Astrocyte (in vitro differentiated cells and primary cell): Measurements from ENCODE around the gene CCL25. TPM values are rescaled to one million over a fixed set of nuclear protein-coding genes. Genes with fewer than 3 reads are reported as not detected.

Experiments used
- DNase-seq: peaks from one replicate; pipeline ENCODE4 v3.0.0-alpha.2; 2010; ENCODE audit warnings: low read depth
- FAIRE-seq: peaks from 2 replicates; lab custom pipeline; 2011; peaks lifted over from hg19 to GRCh38; lab: Jason Lieb, UNC
- H2AFZ ChIP-seq: 2 replicates; pipeline ENCODE4 v1.6.0; 2012; ENCODE audit warnings: low read depth, low read length, inconsistent platforms
- H3K27ac ChIP-seq: 2 replicates; pipeline ENCODE4 v1.5.1; 2011; ENCODE audit warnings: low read depth, low read length, inconsistent platforms
- H3K27me3 ChIP-seq: 2 replicates; pipeline ENCODE4 v1.6.0; 2011; ENCODE audit warnings: low read length, inconsistent platforms; ENCODE audit not compliant: insufficient read depth
- H3K36me3 ChIP-seq: 2 replicates; pipeline ENCODE4 v1.5.1; 2011; ENCODE audit warnings: low read length, inconsistent platforms; ENCODE audit not compliant: insufficient read depth
- H3K4me1 ChIP-seq: 2 replicates; pipeline ENCODE4 v1.5.1; 2011; ENCODE audit warnings: low read length, inconsistent platforms; ENCODE audit not compliant: insufficient read depth
- H3K4me2 ChIP-seq: 2 replicates; pipeline ENCODE4 v1.6.0; 2012; ENCODE audit warnings: low read length, inconsistent platforms
- H3K4me3 ChIP-seq: 2 replicates; pipeline ENCODE4 v1.5.1; 2011; ENCODE audit warnings: low read depth, mild to moderate bottlenecking, low read length, inconsistent platforms; ENCODE audit not compliant: insufficient read depth
- H3K79me2 ChIP-seq: 2 replicates; pipeline ENCODE4 v1.6.0; 2012; ENCODE audit warnings: mild to moderate bottlenecking, low read length, inconsistent platforms; ENCODE audit not compliant: insufficient read depth
- H3K9ac ChIP-seq: 2 replicates; pipeline ENCODE4 v1.6.0; 2012; ENCODE audit warnings: mild to moderate bottlenecking, low read length, inconsistent platforms
- H3K9me3 ChIP-seq: 2 replicates; pipeline ENCODE4 v1.5.1; 2012; ENCODE audit warnings: low read depth, mild to moderate bottlenecking, low read length, inconsistent platforms; ENCODE audit not compliant: insufficient read depth
- H4K20me1 ChIP-seq: 2 replicates; pipeline ENCODE4 v1.6.0; 2012; ENCODE audit warnings: low read length, inconsistent platforms; ENCODE audit not compliant: insufficient read depth
- H3K27ac Mint-ChIP-seq: one replicate; pipeline ENCODE4 v1.8.0; 2021; ENCODE audit warnings: mild to moderate bottlenecking, mixed read lengths; ENCODE audit not compliant: unreplicated experiment
- H3K27me3 Mint-ChIP-seq: one replicate; pipeline ENCODE4 v1.8.0; 2021; ENCODE audit warnings: low read depth, mixed read lengths; ENCODE audit not compliant: unreplicated experiment
- H3K36me3 Mint-ChIP-seq: one replicate; pipeline ENCODE4 v1.8.0; 2021; ENCODE audit warnings: low read depth, mixed read lengths; ENCODE audit not compliant: unreplicated experiment
- H3K4me1 Mint-ChIP-seq: one replicate; pipeline ENCODE4 v1.8.0; 2021; ENCODE audit warnings: low read depth, mixed read lengths; ENCODE audit not compliant: unreplicated experiment
- H3K4me3 Mint-ChIP-seq: one replicate; pipeline ENCODE4 v1.8.0; 2021; ENCODE audit warnings: mild to moderate bottlenecking, moderate library complexity, mixed read lengths; ENCODE audit not compliant: unreplicated experiment
- H3K9me3 Mint-ChIP-seq: one replicate; pipeline ENCODE4 v1.8.0; 2021; ENCODE audit warnings: mild to moderate bottlenecking, mixed read lengths; ENCODE audit not compliant: unreplicated experiment
- EZH2 ChIP-seq: IDR thresholded peaks from 2 replicates; pipeline ENCODE4 v1.6.1; 2012; ENCODE audit warnings: mild to moderate bottlenecking, low read length, inconsistent platforms; ENCODE audit not compliant: insufficient read depth
- total RNA-seq: library from RNA; stranded (reverse); gene quantifications from 2 replicates; pipeline ENCODE4 v1.2.1, GENCODE V29; 2021
- TF ChIP-seq, protein P1 (sequence below): IDR thresholded peaks from 2 replicates; pipeline ENCODE4 v1.5.1; 2011; ENCODE audit warnings: low read depth, mild to moderate bottlenecking, inconsistent platforms, low read length, moderate library complexity; ENCODE audit not compliant: insufficient read depth

CCL25 gene
- total RNA-seq, 1 donor from 2014 or later: not detected

DNA sequence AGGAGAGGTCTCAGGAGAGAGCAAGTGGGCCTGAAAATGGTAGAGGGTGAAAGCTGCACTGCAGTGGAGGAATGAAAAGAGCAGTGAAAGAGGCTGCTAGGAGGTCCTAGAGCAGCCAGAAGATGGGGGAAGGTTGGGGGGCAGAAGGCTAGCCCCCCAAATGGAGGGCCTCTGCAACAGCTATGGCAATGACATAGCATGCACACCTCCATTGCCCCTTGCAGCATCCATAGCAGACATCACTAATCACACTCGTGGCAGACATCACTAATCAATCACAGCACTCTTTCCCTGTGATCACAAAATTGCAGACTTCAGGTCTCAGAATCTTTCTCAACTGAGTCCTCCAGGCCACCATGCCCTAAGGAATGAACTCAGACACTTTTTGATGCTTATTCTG is 21.9 kb downstream of the CCL25 start:
- no peaks in the 10 kb centered on the region for H3K36me3 ChIP-seq
- no peak overlapping the region for H2AFZ ChIP-seq
- FAIRE-seq (no peak), DNase-seq (no peak)
- H3K27me3 ChIP-seq: no peaks in the 10 kb centered on the region
- TF ChIP-seq EZH2: no peak
- TF ChIP-seq, protein P1, sequence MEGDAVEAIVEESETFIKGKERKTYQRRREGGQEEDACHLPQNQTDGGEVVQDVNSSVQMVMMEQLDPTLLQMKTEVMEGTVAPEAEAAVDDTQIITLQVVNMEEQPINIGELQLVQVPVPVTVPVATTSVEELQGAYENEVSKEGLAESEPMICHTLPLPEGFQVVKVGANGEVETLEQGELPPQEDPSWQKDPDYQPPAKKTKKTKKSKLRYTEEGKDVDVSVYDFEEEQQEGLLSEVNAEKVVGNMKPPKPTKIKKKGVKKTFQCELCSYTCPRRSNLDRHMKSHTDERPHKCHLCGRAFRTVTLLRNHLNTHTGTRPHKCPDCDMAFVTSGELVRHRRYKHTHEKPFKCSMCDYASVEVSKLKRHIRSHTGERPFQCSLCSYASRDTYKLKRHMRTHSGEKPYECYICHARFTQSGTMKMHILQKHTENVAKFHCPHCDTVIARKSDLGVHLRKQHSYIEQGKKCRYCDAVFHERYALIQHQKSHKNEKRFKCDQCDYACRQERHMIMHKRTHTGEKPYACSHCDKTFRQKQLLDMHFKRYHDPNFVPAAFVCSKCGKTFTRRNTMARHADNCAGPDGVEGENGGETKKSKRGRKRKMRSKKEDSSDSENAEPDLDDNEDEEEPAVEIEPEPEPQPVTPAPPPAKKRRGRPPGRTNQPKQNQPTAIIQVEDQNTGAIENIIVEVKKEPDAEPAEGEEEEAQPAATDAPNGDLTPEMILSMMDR: no peak
- H3K79me2 ChIP-seq: no peaks in the 10 kb centered on the region
- H3K9ac ChIP-seq: no peak overlapping the region
- H3K4me1 Mint-ChIP-seq: no peaks in the 10 kb centered on the region
- H3K9me3 Mint-ChIP-seq: peaks cover 10% of the 10 kb centered on the region
- H3K9me3 ChIP-seq: peaks cover 5% of the 10 kb centered on the region
- no peak overlapping the region for H3K4me2 ChIP-seq
- H3K36me3 Mint-ChIP-seq: no peaks in the 10 kb centered on the region
- H3K4me1 ChIP-seq: no peaks in the 10 kb centered on the region
- no peak overlapping the region for H3K4me3 ChIP-seq
- no peak overlapping the region for H3K27ac Mint-ChIP-seq
- H4K20me1 ChIP-seq: no peaks in the 10 kb centered on the region
- H3K27ac ChIP-seq: no peak overlapping the region
- H3K4me3 Mint-ChIP-seq: no peak overlapping the region
- H3K27me3 Mint-ChIP-seq: peaks cover 9% of the 10 kb centered on the region

GRCh38 chr19:8075158-8076074 is 22.9 kb downstream of the CCL25 start:
- H3K9me3 ChIP-seq: peaks cover 2% of the 10 kb centered on the region
- no peaks in the 10 kb centered on the region for H3K27me3 ChIP-seq
- no peaks in the 10 kb centered on the region for H3K36me3 ChIP-seq
- H3K9ac ChIP-seq: no peak overlapping the region
- no peak overlapping the region for H2AFZ ChIP-seq
- H3K4me1 ChIP-seq: no peaks in the 10 kb centered on the region
- H3K27ac Mint-ChIP-seq: no peak overlapping the region
- H3K36me3 Mint-ChIP-seq: no peaks in the 10 kb centered on the region
- FAIRE-seq: no peak
- peaks cover 13% of the 10 kb centered on the region for H3K27me3 Mint-ChIP-seq
- peaks cover 8% of the 10 kb centered on the region for H3K9me3 Mint-ChIP-seq
- no peak for DNase-seq
- no peak overlapping the region for H3K4me2 ChIP-seq
- no peak overlapping the region for H3K4me3 Mint-ChIP-seq
- H3K4me1 Mint-ChIP-seq: no peaks in the 10 kb centered on the region
- TF ChIP-seq, protein P1: no peak
- TF ChIP-seq EZH2: no peak
- no peak overlapping the region for H3K27ac ChIP-seq
- H4K20me1 ChIP-seq: no peaks in the 10 kb centered on the region
- H3K79me2 ChIP-seq: no peaks in the 10 kb centered on the region
- H3K4me3 ChIP-seq: no peak overlapping the region

DNA sequence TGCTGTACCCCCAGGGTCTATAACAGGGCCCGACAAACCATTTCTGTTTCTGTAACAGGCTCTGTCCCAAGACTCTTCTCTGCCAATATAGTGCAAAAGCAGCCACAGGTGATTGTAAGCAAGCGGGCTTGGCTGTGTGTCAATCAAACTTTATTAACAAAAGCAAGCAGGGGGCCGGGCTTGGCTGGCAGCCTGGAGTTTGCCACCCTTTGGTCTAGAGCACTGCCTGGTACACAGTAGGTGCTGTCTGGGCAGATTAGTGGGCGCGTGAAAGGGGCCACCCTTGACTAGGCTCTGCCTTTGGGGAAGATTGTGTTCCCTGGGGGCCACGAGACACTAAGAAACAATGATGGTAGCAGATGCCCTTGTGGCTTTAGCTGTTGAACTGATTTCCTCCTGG is 27.4 kb downstream of the CCL25 start:
- no peak overlapping the region for H2AFZ ChIP-seq
- no peaks in the 10 kb centered on the region for H3K4me1 ChIP-seq
- no peak overlapping the region for H3K9ac ChIP-seq
- no peak overlapping the region for H3K27ac ChIP-seq
- no peaks in the 10 kb centered on the region for H3K9me3 ChIP-seq
- peaks cover 18% of the 10 kb centered on the region for H3K27me3 Mint-ChIP-seq
- FAIRE-seq (no peak), DNase-seq (no peak)
- no peak overlapping the region for H3K27ac Mint-ChIP-seq
- no peak overlapping the region for H3K4me3 ChIP-seq
- TF ChIP-seq, protein P1: no peak
- no peak for TF ChIP-seq EZH2
- no peaks in the 10 kb centered on the region for H3K27me3 ChIP-seq
- H3K79me2 ChIP-seq: no peaks in the 10 kb centered on the region
- H3K9me3 Mint-ChIP-seq: no peaks in the 10 kb centered on the region
- no peaks in the 10 kb centered on the region for H3K4me1 Mint-ChIP-seq
- H3K4me3 Mint-ChIP-seq: no peak overlapping the region
- H3K4me2 ChIP-seq: no peak overlapping the region
- H3K36me3 Mint-ChIP-seq: no peaks in the 10 kb centered on the region
- H4K20me1 ChIP-seq: no peaks in the 10 kb centered on the region
- H3K36me3 ChIP-seq: no peaks in the 10 kb centered on the region
